GM21447 (cell line): ENCODE results near the gene LRIG1.

ENCODE experiments used
- ATAC-seq: cut with Tn5 transposase; IDR thresholded peaks from one replicate; pipeline ENCODE4 v1.9.1; 2021; ENCODE audit not compliant: unreplicated experiment

The LRIG1 gene

GRCh38 chr3:66473181-66473580 is 27.6 kb downstream of the LRIG1 start:
- no peak for ATAC-seq

GRCh38 chr3:66472313-66473134 is 28.3 kb downstream of the LRIG1 start:
- peak; percentile 64 for ATAC-seq

DNA sequence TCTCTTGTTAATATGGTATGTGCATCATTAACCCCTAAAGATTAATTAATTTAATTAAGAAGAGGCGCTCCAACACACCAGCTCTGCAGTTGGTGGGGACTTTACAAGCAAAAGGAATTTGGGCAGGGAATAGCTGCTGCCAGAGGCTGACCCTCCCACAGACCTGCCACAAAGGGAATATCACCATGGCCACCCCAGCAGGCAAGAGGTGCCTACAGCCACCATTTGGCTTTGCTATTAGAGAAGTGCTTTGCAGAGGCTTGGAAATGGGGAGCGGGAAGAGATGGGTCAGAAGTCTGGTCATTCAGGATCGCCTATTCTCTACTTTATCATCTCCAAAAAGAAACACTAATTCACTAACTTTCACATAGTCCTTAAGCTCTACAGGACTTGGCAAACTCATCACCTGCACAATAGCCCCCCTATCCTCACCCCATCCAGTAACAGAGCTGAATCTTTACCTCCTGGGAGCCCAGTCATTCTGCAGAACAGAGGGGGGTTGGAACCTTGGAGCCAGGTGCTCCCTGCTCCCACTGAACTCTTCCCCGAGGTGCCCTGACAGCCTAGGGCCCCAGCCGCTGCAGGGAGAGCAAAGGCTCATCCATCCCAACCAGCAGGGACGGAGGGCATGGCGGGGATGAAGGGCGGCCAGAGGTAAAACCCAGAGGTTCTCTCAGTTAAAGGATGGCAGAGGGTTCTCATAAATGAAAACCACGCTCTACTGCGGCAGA is 29.7 kb downstream of the LRIG1 start:
- no peak for ATAC-seq

GRCh38 chr3:66470285-66470684 is 30.5 kb downstream of the LRIG1 start:
- ATAC-seq: no peak

GRCh38 chr3:66469220-66469640 is 31.6 kb downstream of the LRIG1 start:
- peak; percentile 56 for ATAC-seq

DNA sequence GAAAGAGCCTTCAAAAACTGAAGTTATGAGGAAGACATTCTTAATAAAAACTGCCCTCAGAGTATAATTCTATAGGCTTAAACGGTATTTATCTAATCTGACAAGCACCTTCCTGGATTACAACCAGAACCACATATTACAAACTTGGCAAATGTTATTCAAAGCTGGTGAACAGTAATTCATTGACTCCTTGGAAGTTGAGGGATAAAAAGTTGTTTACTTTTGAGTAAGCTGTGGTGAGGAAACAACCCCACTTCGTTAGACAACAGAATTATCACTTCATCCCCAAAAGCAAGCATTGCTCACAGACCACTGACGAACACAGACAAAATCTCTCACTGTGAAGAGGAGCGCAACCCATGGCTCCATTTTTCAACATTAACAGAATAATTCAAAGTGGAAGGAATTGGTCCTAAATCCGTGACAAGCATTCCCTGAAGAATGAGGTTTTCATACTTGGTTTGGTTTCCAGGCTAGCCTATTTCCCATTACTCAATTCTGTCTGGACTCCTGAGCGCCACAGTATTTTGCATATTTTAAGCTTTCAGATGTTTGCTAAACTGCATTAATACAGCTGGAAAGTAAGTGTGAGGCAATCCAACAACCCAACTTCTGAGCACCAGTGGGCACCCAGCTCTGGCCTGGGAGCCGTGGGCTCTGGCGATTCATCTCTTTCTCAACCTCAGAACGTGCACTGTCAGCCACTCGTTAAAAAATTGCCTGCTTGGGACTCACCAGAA is 32.7 kb downstream of the LRIG1 start:
- ATAC-seq: no peak

GRCh38 chr3:66466606-66467270 is 34.1 kb downstream of the LRIG1 start:
- no peak for ATAC-seq

DNA sequence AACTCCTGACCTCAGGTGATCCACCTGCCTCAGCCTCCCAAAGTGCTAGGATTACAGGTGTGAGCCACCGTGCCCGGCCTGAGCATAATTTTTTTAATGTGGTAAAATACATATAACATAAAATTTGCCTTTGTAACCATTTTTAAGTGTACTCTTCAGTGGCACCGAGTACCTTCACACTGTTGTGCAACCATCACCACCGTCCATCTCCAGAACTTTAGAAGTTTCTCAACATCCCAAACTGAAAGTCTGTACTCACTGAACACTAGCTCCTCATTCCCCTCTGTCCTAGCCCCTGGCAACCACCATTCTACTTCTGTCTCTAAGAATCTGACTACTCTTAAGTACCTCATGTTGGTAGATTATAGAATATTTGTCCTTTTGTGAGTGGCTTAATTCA is 35.2 kb downstream of the LRIG1 start:
- ATAC-seq: no peak

GRCh38 chr3:66465034-66465433 is 35.8 kb downstream of the LRIG1 start:
- ATAC-seq: no peak

GRCh38 chr3:66464512-66464894 is 36.3 kb downstream of the LRIG1 start:
- no peak for ATAC-seq

GRCh38 chr3:66463730-66464511 is 36.9 kb downstream of the LRIG1 start:
- no peak for ATAC-seq

GRCh38 chr3:66463054-66463631 is 37.7 kb downstream of the LRIG1 start:
- ATAC-seq: no peak

- no peak for ATAC-seq
Measured at GRCh38 chr3:66457252-66457651, 43.6 kb downstream of the LRIG1 start.

GRCh38 chr3:66456711-66457173 is 44.1 kb downstream of the LRIG1 start:
- no peak for ATAC-seq

DNA sequence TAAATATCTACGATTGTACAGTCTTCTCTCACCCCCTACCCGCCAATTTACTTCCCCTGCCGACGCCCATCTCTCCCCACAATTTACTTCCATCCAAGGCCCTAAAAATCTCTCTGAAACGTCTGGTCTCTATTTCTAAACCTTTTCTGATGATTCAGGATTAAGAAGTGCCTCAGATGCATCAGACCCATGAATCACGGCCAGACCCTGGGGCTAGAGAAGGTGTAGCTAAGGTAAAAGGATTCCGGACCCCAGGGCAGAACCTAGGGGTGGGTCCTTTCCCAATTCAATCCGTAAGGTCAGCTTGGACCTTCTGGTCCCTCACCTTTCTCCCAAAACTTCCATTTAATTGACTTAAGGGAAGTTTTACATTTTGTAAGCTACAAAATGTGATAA is 46.4 kb downstream of the LRIG1 start:
- ATAC-seq: no peak

DNA sequence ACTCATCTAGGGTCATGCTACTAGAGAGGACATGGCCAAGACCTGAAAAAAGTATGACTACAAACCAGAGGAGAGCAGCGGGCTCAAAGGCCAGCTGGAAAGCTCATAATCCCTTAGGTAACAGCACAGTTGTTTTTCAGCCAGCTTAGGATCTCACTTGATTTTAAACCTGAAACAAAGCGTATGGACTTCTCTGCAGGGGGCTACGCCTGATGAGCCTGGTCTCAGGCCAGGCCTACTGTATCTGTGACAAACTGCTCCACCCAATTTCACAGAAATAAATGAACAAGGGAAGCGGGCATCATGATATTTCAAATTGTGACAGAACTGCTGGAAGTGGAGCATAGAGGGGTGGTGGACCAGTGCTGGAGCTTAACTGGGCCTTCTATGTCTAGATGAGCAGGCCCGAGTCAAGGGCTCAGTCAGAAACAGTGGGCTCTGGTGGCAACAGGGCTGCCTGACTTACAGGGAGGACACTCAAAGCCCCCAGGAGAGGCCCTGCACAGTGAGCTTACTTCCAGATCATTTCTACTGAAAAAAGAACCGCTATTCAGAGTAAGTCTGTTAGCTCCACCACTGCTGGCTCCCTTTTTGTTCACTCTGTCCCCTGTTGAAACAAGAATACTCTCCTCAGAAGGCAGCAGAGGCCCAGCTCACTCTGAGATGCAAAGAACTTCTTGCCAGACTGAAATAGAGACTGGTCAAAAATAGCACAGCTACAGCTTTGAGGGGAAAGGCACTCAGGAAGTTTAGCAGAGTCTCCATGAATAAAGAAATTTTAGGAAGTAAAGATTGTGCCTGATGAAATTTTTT is 47.0 kb downstream of the LRIG1 start:
- no peak for ATAC-seq

- ATAC-seq: no peak
Measured at GRCh38 chr3:66452303-66453011, 48.4 kb downstream of the LRIG1 start.

DNA sequence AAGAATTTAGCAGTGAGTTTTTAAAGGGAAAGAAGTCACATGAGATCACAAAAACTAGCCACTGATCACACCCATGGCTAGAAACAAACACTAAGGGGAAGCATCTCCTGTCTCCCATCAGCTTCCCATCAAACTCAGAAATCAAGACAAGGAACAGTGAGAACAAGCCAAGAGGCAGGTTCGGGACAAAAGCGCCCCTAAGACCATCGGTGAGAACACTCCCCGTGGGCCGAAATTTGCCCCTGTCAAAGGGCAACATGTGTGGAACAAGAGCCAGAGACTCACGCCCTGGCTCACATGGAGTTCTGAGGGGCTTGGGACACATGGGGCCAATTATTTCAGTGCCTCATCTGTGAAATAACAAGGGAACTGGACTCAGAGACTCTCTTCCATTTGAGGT is 49.1 kb downstream of the LRIG1 start:
- ATAC-seq: no peak
